ENCODE measurements around the gene BICDL2.

- TF ChIP-seq, protein P1, sequence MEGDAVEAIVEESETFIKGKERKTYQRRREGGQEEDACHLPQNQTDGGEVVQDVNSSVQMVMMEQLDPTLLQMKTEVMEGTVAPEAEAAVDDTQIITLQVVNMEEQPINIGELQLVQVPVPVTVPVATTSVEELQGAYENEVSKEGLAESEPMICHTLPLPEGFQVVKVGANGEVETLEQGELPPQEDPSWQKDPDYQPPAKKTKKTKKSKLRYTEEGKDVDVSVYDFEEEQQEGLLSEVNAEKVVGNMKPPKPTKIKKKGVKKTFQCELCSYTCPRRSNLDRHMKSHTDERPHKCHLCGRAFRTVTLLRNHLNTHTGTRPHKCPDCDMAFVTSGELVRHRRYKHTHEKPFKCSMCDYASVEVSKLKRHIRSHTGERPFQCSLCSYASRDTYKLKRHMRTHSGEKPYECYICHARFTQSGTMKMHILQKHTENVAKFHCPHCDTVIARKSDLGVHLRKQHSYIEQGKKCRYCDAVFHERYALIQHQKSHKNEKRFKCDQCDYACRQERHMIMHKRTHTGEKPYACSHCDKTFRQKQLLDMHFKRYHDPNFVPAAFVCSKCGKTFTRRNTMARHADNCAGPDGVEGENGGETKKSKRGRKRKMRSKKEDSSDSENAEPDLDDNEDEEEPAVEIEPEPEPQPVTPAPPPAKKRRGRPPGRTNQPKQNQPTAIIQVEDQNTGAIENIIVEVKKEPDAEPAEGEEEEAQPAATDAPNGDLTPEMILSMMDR (conservative IDR thresholded peaks at IDR 0.05; ENCODE audit: low read depth, low read length) = no peak
- no peak for TF ChIP-seq EZH2 (IDR thresholded peaks at IDR 0.05; ENCODE audit: borderline replicate concordance, low read depth, low read length, poor library complexity, severe bottlenecking)
These were observed 27.1 kb upstream of the BICDL2 start for GRCh38 chr16:3063625-3064386.

All from A673 (cell line).